Activated T-cell treated with anti-CD3 and anti-CD28 coated beads, Interleukin-2, amount 50 U/mL, for 48 hours (primary cell): Measurements from ENCODE around the gene SCO1.
"Not testable (repeated sequence)": the region's sequence is repeated elsewhere in the genome, so short reads cannot be mapped to it uniquely, and the experiment has no call there.

Source experiments
- DNase-seq, 2 experiments: peaks; one replicate each; pipeline ENCODE4 v3.0.0-alpha.2; 2020

The SCO1 gene

DNA sequence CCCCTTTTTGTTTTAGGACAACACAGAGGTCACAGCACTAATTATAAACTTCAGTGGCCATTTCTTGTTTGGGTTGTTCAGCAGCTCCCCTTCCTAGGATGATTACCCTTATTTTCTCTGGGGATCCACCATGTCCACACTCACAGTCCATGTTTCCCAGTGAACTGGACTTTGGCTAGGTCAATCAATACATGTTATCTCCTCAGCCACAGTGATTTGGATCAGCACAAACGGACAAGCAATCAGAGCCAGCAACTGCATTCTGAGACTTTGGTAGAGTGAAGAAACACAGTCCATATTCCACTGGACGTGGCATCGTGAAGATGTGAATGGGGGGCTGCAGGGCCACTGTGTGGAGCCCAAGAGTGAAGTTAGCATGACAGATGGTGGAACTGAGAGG lies 27.9 kb upstream of the SCO1 start:
- DNase-seq = no peak

DNA sequence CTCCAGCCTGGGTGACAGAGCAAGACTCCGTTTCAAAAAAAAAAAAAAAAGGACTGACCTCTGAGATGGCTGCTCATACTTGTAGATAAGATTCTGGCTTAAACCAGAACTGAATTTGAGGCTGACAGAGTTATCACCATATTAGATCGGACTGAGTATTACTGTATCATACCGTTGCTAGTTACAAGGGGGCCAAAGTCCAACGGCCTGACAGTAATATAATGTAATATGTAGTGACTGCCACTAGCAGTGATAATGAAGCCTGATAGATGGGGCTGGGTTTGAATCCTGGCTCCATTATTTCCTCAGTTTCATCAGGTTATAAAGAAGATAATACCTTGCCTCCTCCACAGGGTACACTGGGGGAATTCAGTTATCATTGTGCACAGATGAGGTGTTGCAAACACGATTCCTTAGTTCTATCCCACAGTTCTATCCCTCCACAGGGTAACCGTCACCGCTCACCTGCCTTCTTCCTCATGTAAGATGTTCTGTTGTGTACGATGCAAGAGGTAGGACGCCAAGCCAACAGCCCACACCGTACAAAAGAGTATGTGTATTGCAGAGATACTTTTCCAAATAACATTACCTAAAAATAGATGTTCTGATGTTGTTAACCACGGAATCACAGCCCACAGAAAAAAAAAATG lies 27.3 kb upstream of the SCO1 start:
- no peak for DNase-seq

DNA sequence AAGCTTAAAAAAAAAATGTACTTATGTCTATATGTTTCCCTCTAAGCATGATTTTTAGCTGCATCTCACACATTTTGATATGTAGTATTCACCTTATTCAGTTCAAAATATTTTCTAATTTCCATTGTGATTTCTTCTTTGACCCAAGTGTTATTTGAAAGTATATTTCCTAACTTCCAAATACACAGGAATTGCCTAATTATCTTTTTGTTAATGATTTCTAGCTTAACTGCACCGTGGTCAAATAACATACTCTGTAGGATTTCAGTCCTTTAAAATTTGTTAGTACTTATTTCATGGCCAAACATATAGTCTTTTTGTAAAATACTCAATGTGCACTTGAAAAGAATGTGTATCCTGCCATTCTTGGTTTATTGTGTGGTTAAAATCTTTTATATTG lies 21.2 kb upstream of the SCO1 start:
- no peak for DNase-seq

DNA sequence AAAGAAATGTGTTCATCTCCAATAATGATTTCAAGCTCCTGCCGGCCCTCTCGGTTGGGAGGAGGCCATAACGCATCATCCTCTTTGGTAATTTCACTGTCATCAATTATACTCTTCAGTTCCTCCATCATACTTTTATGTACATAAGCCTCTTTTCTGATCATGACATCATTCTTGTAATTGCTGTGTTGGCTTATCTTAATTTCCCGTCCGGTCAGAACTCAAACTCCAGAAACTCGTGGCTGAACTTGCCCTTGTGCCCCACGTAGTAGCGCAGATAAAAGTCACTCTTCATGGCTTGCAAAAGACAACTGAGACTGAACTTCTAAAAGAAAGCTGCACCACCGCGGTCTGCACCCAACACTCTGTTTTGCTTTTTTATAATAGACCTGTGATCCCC lies 18.9 kb upstream of the SCO1 start:
- no peak for DNase-seq

DNA sequence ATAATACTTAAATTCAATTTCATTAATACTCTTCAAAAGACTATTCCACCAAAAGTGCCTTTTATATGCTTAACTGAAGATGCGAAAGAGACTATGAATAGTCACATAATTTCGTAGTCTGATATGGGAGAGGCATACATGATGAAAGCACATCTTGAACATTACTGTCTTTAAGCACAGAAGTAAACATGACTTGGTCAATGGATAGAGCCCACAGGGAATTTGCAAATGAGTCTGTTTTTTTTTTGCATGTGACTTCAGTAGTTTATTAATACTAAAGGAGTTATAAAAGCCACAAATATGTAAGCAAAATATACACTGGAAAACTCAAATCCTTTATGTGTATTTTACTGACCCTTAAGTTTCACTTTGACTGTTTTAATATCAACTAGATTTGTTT lies 16.0 kb upstream of the SCO1 start:
- DNase-seq = no peak

DNA sequence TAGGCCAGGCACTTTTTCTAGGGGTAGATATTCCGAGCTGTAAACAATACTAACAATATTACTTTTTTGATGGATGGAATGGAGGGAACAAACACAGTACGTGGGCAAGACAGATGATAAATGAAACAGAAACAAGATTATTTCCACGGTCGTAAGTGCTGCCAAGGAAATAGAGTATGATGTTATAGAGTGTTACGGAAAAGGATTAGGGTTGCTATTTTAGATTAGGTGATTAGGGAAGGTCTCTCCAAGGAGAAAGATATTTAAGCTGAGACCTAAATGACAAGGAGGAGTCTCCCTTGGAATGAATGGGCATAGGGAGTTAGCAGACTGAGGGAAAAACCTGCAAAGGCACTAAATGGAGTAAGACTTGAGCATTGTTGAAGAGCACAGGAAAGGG lies 8.4 kb upstream of the SCO1 start:
- no peak for DNase-seq

DNA sequence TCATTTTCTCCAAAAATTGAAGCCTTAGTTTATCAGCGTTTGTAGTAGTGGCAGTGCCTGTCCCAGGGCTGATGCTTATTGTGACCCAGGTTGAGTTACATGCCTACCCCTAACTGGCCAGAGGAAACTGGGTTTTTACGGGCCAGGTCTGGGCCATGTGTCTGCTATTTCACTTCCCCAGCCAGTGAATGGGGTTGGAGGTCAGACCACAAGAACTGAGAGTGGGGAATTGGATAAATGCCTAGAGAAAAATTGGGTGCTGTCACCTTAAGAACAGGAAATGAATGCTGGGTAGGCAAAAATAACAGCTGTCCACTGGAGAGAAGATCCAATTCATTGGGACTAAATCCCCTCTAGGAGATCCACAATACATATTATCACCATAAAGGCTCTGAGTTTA lies 5.2 kb upstream of the SCO1 start:
- no peak for DNase-seq

DNA sequence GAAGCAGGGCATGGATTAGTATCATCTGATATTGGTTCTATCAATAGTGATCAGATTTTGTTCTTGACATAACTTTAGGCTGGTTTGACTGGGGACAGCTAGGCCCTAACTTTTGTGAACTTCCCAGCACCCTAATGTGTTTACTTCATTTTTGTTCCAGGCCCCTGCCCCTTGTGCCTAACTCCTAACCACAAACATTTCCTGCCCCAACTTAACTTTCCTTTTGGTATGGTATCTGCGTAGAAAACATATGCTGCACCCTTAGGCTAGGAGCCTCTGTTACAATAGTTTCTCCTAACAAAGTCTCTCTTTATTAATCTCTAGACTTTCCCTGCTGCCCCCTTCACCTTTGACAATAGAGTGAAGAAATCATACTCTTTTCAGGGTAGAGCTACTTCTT lies 2.5 kb upstream of the SCO1 start:
- no peak for DNase-seq

DNA sequence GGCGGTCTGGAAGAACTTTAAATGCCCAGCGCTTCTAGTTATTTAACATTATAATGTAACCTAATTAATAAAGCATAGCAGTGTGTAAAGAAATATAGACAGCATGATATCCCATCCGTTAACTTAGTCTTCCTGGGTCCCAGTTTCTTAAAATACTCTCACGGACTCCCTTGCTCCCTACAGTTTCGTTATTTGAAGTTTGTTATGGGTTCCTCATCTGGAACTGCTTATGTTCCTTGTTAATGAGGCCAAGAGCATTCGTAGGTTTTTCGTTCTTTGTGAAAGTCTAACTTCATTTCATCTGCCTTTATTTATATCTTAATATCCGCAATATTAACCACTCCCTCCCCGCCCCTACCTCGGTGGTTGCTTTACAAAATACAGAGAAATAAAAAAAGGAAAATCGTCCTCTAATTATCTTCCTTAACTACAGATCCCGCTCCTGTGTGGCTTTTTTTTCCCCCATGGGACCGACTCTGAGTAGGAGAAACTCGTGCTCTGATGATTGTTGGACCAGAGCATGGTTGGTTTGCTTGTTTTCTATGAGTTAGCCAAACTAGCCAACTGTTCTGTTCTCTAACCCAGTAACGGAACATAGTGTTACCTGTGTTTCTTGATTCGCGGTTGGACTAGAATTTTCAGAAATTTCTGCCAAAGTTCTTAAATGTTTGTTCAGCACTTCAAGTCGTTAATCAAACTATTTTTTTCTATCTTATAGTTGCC lies 924 bp upstream of the SCO1 start:
- DNase-seq = no peak

DNA sequence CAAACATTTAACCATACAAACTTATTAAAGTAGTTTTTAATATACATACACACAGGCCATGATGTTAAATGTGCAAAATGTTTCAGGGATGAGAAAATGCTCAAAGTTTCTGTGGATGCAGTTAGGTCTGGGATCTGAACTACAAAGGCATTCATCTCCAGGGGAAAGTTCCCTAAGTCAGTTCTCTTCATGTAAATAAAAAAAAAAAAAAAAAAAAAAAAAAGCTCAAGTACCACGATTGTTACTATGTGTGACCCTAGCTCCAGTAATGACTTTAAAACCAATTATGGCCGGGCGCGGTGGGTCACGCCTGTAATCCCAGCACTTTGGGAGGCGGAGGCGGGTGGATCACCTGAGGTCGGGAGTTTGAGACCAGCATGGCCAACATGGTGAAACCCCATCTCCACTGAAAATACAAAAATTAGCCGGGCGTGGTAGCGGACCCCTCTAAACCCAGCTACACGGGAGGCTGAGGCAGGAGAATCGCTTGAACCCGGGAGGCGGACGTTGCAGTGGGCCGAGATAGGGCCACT lies 1.4 kb downstream of the SCO1 start:
- DNase-seq = not testable (repeated sequence)

DNA sequence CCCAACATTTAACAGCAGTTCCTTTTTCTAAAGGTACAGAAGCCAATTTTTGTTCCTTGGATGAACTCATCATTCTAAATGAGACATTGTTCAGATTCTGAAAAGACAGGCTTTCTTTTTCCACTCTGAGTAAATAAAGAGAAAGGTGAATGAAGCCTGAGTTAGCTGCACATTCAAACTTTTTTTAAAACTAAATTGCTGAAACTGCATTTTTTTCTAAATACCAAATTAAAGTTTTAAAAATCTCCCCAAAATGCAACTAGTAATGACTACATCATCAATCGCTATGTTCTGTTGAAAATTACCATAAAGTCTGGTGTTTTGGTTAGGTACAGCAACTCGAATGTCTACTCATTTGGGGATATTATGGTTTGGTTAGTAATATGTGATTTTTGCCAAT lies 9.8 kb downstream of the SCO1 start:
- DNase-seq = no peak

DNA sequence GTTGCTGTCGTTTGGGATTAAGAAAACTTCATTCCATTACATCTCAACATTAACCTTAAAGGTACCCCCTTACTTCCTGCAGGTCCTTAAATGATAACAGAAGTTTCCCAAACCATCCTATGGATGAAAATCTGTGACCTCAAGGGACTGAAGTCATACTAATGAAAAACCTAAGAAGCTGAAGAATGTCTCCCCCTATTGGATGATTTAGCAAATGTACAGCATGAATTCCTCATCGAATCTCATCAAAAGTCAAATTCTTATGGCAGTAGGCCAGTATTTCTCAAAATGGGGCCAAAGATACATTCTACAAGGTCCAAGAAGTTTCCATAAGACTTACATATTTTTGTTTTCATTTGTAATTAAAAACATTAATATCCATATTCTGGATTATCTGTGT lies 13.5 kb downstream of the SCO1 start:
- no peak for DNase-seq

DNA sequence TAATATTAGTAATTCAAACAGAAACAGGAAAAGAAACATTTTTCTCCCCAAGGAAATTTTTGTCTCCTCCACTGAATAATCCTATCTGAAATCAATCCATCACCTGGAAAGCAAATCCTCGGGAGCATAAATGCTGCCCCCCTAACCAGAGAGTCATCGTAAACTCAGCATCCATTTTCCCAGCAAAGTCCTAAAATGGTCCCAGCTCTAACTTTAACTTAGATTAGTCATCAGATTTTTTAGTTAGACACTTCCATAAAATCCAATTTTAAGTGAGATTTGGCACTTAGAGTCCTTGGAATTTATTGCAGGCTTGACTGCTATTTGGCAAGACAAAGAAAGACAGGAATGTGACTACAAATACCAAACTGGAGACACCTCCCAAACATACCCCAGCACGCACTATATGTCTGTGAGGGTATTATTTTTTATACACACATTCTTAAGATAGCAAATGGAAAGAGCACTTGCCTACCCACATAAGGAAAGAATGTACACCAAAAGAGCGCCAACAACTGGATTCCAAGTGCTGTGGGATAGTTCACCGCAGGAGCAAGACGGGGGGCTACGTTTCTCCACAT lies 15.4 kb downstream of the SCO1 start:
- DNase-seq = no peak

DNA sequence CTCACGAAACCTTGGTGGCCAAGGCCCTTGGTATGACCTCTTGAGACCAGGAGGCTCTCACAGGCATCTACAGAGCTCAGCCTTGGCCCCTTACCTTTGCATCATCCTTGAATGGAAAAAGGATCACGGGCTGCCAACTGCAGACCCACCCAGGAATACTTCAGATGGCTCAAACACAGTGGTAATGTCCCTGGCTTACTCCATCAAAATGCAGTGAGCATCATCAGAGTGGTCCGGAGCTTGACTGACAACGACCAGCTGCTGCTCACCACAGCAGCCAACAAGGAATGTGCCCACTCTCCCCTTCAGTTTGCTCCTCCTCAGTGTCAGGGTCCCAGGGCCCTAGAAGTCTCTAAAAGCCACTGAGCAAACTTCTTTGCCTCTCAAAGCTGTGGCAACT lies 22.6 kb downstream of the SCO1 start:
- DNase-seq = no peak

DNA sequence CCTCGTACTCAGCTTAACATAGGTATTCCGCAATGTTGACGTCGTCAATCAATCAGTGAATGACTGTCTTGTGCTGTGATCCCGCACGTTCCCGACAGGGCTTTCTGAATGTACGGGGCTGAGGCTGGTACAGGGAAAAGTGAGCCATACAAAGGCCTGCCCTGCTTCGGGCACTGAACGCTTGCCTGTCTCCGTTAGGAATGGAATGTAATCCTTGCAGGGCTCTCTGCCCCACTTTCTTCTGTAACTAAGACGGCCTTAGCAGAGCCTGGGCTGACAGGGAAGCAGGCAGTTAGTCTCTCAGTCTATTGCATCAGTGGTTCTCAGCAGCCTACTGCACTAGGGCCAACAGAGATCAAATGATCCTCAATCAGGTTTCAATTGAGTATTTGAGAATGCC lies 24.0 kb downstream of the SCO1 start:
- no peak for DNase-seq

DNA sequence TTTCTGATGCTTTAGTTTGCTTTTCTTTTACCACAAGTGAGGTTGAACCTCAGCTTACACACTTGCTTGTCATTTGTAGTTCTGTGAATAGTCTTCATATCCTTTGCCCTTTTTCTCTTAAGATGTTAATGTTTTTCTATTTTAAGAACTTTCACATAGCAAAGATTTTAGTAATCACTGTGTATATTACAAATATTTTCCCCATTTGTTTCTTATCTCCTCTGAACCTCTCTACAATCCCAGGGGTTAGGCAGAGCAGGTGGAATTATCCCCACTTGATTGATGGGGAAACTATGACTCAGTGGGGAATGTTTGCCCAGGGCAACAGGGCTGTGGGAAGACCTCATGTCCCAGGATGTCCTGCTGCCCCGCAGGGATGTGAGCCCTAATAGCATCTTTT lies 28.6 kb downstream of the SCO1 start:
- DNase-seq = no peak

DNA sequence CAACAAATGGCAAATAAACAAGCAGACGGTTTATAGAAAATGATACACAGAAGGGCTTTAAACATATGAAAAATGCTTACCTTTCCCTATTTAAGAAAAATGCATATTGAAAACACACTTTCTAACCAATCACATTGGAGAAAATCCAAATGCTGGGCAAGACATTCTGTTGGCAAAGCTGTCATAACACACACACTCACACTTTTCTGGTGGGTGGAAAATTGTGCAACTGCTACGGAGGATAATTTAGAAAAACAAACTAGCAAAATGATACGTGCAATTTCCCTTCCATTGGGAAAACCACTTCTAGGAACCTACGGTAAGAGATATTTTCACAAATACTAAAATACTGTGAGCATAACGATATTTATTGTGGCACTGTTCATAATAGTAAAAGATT lies 30.4 kb downstream of the SCO1 start:
- no peak for DNase-seq

DNA sequence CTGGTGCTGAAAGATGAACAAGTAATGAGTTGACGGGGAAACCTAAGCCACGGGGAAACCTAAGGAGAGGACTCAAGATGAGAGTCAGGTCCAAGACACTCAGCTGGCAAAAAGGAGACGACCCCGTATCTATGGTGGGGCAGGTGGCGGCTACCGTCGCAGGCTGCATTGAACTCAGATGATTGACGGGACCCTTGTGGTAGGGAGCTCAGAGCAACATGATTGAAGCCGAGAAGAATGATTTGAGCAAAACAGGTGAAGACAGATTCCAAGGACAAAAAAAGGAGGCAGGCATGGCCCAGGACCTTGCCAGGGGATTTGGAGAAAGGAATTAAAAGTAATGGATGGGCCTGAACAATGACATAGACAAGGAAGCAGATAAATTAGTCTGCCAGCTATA lies 32.8 kb downstream of the SCO1 start:
- DNase-seq = no peak

DNA sequence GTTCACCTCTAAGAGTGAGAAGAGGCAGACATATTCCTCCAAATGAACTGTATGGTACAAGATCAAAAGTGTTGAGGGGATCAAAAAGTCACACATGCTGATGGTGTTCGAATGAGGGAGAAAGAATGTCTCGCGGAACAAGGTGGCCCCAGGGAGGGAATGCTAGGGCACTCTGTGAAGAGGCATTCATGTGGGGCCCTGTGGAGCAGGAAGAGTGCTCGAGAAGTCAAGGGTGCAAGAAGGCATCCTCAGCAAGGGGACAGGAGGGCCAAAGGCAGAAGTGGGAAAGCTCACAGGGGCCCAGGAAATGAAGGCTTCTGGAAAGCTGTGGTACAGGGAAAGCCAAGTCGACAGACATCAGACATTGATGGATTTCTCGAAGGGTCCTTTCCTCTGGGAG lies 34.1 kb downstream of the SCO1 start:
- no peak for DNase-seq

DNA sequence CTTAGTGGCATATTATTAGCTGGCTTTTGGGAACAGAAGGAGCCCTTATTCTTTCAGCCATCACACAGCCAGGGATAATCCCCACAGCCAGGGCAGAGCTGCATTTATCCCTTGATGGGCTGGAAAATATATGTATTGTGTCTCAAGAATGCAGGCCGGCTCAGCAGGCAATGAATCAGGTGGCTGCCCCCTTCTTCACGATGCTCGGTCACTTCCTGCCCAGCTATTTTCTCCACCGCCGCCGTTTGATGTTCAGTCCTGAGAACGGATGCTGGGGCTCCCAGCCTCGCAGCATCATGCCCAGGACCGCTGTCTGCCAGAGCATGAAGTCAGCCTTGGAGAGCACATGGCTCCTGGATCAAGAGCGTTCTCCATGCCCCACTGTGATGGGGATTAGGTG lies 35.9 kb downstream of the SCO1 start:
- no peak for DNase-seq

DNA sequence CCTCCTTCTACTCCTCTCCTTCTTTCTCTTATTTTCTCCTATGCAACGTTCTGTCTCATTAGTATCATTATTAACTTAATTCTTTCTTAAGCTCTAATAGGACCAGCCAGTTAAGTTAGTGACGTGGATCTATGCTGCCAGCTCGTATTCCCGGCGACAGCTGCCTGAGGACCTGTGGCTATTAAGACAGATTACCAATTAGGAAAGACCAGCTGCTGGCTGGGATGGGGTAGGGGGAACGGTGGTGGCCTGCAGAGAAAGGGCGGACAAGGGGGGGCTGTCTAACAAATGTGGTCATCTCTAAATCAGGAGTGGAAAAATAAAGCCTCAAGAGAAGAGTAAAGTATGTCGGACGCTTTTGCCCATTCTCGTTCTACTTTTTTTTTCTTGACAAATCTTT lies 39.5 kb downstream of the SCO1 start:
- DNase-seq = no peak

DNA sequence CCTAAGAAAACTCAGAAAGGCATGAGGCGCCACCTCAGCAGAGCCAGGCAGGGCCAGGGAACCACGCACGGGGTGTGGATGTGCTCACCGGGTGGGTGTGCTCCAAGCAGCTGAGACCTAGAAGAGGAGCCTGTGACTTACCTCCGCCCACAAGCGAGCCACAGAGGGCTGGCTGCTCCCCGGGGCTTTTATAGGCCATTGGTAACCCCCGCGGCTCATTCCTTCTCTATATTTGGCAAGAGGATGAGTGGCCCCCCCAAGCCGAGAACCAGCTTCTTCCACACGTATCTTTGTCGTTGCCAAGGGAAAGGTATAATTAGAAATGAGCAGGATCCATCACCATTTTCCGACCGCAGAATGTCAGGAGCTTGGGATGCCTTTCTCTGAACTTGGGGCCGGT lies 40.2 kb downstream of the SCO1 start, which contains the start of gene MYH3:
TSS of gene MYH3 (minus strand) at position 162 of the 400 bp plus-strand sequence. CDS start 2,245 bp downstream, outside the sequence.
- DNase-seq = no peak

DNA sequence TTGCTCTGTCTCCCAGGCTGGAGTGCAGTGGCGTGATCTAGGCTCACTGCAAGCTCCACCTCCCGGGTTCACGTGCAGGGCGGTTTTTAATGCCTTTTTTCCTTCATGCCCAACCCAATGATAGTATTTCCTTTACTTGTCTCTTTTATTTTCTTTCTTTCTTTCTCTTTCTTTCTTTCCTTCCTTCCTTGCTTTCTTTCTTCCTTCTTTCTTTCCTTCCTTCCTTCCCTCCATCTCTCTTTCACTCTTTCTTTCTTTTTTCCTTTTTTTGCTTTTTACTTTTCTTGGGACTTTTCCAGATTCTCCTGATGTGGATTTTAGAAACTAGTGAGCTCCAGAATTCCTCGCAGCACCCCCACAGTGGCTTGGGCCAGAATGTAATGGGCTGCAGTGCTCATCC lies 43.3 kb downstream of the SCO1 start:
- no peak for DNase-seq

DNA sequence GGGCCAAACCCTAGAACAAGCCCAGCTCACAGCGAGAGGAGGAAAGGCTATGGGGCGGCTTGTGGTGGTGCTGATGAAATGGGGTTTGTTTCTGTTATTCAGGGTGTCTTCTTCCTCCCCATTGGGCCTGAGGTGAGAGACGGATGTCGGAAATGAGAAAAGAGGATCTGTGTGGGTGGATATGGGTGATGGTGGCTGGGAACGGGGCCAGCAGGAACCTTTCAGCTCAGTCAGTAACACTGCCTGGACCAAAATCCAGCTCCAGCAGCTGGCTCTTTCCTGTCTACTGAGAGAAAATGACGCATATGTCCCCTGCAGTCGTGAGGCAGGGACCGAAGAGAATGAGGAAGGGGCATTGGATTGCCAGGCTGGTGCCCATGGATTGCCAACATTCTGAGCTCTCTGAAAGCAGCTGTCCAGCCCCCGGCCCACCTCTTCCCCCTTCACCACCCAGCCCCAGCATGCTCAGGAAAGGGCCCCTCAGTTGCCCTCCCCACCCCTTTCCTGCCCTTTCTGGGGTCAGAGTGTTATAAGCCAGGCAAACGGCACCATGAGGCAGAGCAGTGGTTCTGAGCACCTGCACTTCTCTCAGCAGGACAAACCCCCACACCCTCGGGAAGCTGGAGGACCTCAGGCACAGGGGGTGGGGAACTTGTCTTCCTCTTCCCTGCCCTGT lies 44.2 kb downstream of the SCO1 start:
- DNase-seq = peak; percentile 26 to 34
